ENCODE measurements around the gene VPS26A. TPM values are rescaled to one million over a fixed set of nuclear protein-coding genes. Genes with fewer than 3 reads are reported as not detected.
"Not testable (repeated sequence)": the region's sequence is repeated elsewhere in the genome, so short reads cannot be mapped to it uniquely, and the experiment has no call there.

VPS26A gene
- total and polyA plus RNA-seq, 9 donors, result 20.3 to 51.2 (median 40.1) TPM

DNA sequence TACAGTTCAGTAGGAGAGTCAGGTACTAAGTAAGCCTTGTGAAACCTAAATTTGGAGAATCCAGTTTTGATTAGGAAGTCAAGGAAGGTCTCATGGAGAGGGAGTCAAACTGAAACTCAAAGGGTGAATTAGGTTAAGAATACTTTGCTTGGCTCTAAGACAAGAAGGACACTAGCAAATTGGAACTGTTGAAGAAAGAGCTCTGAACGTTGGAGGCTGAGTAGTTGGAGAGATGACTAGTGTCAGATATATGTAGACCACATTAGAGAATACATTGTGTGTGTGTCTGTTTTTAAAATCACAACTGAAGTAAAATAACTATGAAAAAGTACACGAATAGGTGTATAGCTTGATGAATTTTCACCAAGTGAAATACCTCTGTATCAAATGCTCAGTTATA lies 6.3 kb downstream of the VPS26A start:
- Histone ChIP-seq H3K4me3 (ENCODE audit: low read length) (no peak overlapping the region), H3K36me3 (ENCODE audit: control insufficient read depth, insufficient read depth, low read length) (peaks cover 4% of the 10 kb centered on the region), H3K27me3 (ENCODE audit: control insufficient read depth, insufficient read depth, low read length) (no peaks in the 10 kb centered on the region), H3K9me3 (replicated peaks; ENCODE audit: control insufficient read depth, low read depth, low read length) (no peaks in the 10 kb centered on the region), H3K4me1 (ENCODE audit: control insufficient read depth, insufficient read depth, low read length) (peaks cover under 1% of the 10 kb centered on the region), H3K27ac (ENCODE audit: low read length) (no peak overlapping the region)
- DNase-seq, result no peak
- no CpG with 5 or more reads among the region's 2 CpGs for WGBS (ENCODE audit: insufficient coverage)

DNA sequence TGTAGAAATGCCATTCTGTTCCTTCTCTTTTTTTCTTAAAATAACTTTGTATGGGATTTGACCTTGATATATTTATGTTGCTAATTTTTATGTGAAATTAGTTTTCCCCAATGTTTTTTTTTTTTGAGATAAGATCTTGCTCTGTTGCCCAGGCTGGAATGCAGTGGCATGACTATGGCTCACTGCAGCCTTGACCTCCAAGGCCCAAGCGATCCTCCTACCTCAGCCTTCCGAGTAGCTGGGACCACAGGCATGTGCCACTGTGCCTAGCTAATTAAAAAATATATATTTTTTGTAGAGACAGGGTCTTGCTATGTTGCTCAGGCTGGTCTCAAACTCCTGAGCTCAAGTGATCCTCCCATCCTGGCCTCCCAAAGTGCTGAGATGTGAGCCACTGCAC lies 16.0 kb downstream of the VPS26A start:
- Histone ChIP-seq H3K36me3 (ENCODE audit: control insufficient read depth, insufficient read depth, low read length) (peaks cover 3% of the 10 kb centered on the region), H3K27me3 (ENCODE audit: control insufficient read depth, insufficient read depth, low read length) (no peaks in the 10 kb centered on the region), H3K9me3 (replicated peaks; ENCODE audit: control insufficient read depth, low read depth, low read length) (no peaks in the 10 kb centered on the region), H3K4me1 (ENCODE audit: control insufficient read depth, insufficient read depth, low read length) (no peaks in the 10 kb centered on the region), H3K4me3 (ENCODE audit: low read length) (no peak overlapping the region), H3K27ac (ENCODE audit: low read length) (no peak overlapping the region)
- no CpG with 5 or more reads among the region's 2 CpGs for WGBS (ENCODE audit: insufficient coverage)
- no peak for DNase-seq

DNA sequence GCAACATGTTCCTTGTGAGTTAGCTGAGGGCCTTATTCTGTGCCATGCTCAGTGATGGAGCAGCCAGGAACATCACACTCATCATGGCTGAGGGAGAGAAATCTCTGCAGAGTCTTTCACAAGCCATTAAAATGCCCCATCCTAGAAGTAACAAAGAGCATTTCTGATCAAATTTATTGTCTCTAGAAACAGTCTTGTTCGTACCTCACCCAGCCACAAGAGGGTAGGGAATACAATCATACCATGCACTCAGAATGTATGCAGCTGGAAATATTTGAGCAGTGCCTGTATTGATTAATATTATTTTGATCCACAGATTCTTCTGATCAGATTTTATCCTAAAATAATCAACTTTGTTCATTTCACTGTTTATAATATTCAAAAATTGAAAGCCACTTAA lies 17.3 kb downstream of the VPS26A start:
- H3K9me3 ChIP-seq (replicated peaks; ENCODE audit: control insufficient read depth, low read depth, low read length), result no peaks in the 10 kb centered on the region
- H3K27ac ChIP-seq (ENCODE audit: low read length), result no peak overlapping the region
- DNase-seq, result no peak
- no peaks in the 10 kb centered on the region for H3K27me3 ChIP-seq (ENCODE audit: control insufficient read depth, insufficient read depth, low read length)
- no peaks in the 10 kb centered on the region for H3K4me1 ChIP-seq (ENCODE audit: control insufficient read depth, insufficient read depth, low read length)
- peaks cover 3% of the 10 kb centered on the region for H3K36me3 ChIP-seq (ENCODE audit: control insufficient read depth, insufficient read depth, low read length)
- H3K4me3 ChIP-seq (ENCODE audit: low read length), result no peak overlapping the region
- WGBS (ENCODE audit: insufficient coverage), result no CpG with 5 or more reads among the region's 1 CpG

DNA sequence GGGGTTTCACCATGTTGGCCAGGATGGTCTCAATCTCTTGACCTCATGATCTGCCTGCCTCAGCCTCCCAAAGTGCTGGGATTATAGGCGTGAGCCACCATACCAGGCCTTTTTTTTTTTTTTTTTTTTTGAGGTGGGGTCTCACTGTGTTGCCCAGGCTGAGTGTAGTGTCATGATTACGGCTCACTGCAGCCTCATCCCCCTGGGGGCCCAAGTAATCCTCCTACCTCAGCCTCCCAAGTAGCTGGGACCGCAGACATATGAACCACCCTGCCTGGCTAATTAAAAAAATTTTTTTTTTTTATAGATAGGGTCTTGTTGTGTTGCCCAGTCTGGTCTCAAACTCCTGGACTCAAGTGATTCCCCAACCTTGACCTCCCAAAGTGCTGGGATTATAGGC lies 18.1 kb downstream of the VPS26A start:
- WGBS (ENCODE audit: insufficient coverage), result no CpG with 5 or more reads among the region's 3 CpGs
- H3K4me1 ChIP-seq (ENCODE audit: control insufficient read depth, insufficient read depth, low read length), result not testable (repeated sequence)

DNA sequence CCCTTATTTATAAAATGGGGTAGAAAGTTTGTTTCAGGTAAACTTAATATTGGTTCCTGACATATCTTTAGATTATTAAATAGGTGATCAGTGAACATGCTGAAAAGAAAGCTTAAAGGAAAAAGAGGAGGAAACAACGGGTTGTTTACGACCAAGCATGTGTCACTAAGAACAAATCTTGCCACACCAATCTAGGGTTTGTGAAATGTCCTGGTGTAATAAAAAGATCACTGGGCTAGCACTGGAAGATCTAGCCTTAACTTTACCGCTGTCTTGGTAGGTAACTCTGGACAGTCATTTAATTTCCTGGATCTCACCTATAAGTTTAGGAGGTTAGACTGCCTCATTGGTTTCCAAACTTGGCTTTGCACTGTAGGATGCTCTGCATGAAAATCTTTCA lies 19.0 kb downstream of the VPS26A start:
- no CpG with 5 or more reads among the region's 3 CpGs for WGBS (ENCODE audit: insufficient coverage)

More for the DNA sequence above, 18.1 kb downstream of the VPS26A start:
- H3K9me3 ChIP-seq (replicated peaks; ENCODE audit: control insufficient read depth, low read depth, low read length); DNase-seq; H3K27me3 ChIP-seq (ENCODE audit: control insufficient read depth, insufficient read depth, low read length); H3K4me3 ChIP-seq (ENCODE audit: low read length); H3K27ac ChIP-seq (ENCODE audit: low read length); H3K36me3 ChIP-seq (ENCODE audit: control insufficient read depth, insufficient read depth, low read length): not testable (repeated sequence)

DNA sequence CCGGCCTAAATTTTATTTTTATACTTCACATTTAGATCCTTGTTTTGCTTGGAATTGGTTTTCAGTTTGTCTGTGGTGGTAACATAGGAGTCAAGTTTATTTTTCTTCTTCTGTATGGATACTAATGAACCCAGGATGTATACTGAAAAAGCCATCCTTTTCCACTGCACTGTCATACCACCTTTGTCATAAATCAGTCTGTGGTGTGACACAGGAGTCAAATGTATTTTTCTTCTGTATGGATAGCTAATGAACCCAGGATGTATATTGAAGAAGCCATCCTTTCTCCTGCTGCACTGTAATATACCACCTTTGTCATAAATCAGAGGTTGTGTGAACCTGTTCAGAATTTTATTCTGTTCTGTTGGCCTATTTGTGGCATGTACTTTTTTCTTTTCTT lies 21.4 kb downstream of the VPS26A start:
- WGBS (ENCODE audit: insufficient coverage), result no CpG with 5 or more reads among the region's 1 CpG
- H3K4me3 ChIP-seq (ENCODE audit: low read length), result no peak overlapping the region
- H3K27me3 ChIP-seq (ENCODE audit: control insufficient read depth, insufficient read depth, low read length), result no peaks in the 10 kb centered on the region
- no peaks in the 10 kb centered on the region for H3K4me1 ChIP-seq (ENCODE audit: control insufficient read depth, insufficient read depth, low read length)
- H3K9me3 ChIP-seq (replicated peaks; ENCODE audit: control insufficient read depth, low read depth, low read length), result no peaks in the 10 kb centered on the region
- DNase-seq, result no peak
- H3K36me3 ChIP-seq (ENCODE audit: control insufficient read depth, insufficient read depth, low read length), result no peaks in the 10 kb centered on the region
- H3K27ac ChIP-seq (ENCODE audit: low read length), result no peak overlapping the region

More for the DNA sequence above, 19.0 kb downstream of the VPS26A start:
- no peak for DNase-seq
- Histone ChIP-seq H3K36me3 (ENCODE audit: control insufficient read depth, insufficient read depth, low read length) (no peaks in the 10 kb centered on the region), H3K27me3 (ENCODE audit: control insufficient read depth, insufficient read depth, low read length) (no peaks in the 10 kb centered on the region), H3K9me3 (replicated peaks; ENCODE audit: control insufficient read depth, low read depth, low read length) (no peaks in the 10 kb centered on the region), H3K4me1 (ENCODE audit: control insufficient read depth, insufficient read depth, low read length) (no peaks in the 10 kb centered on the region), H3K27ac (ENCODE audit: low read length) (no peak overlapping the region), H3K4me3 (ENCODE audit: low read length) (no peak overlapping the region)

DNA sequence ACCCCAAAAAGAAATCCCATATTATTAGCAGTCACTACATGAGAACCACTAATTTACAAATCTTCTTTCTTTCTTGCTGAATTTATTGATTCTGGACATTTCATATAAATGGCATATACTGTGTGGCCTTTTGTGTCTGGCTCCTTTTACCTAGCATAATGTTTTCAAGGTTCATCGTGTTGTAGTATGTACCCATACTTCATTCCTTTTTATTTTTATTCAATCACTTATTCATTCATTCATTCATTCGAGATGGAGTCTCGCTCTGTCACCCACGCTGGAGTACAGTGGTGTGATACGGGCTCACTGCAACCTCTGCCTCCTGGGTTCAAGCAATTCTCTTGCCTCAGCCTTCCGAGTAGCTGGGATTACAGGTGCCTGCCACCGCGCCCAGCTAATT lies 21.9 kb downstream of the VPS26A start:
- 95% methylated on average over 8 of the region's 8 CpGs for WGBS (ENCODE audit: insufficient coverage)
- no peak overlapping the region for H3K4me3 ChIP-seq (ENCODE audit: low read length)
- no peaks in the 10 kb centered on the region for H3K9me3 ChIP-seq (replicated peaks; ENCODE audit: control insufficient read depth, low read depth, low read length)
- DNase-seq, result no peak
- no peaks in the 10 kb centered on the region for H3K36me3 ChIP-seq (ENCODE audit: control insufficient read depth, insufficient read depth, low read length)
- no peaks in the 10 kb centered on the region for H3K4me1 ChIP-seq (ENCODE audit: control insufficient read depth, insufficient read depth, low read length)
- H3K27me3 ChIP-seq (ENCODE audit: control insufficient read depth, insufficient read depth, low read length), result no peaks in the 10 kb centered on the region
- H3K27ac ChIP-seq (ENCODE audit: low read length), result no peak overlapping the region

DNA sequence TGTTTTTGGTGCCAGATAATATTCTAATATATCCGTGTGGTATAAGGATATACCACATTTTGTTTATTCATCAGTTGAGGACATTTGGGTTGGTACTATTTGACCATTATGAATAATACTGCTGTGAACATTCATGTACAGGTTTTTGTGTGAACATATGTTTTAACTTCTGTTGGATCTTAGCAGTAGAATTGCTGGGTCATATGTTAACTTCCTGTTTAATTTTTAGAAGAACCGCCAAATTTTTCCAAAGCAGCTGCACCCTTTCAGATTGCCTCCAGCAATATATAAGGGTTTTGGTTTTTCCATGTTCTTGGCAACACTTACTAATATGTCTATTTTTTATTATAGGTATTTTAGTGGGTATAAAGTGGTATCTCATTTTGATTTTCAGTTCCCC lies 22.8 kb downstream of the VPS26A start:
- Histone ChIP-seq H3K4me3 (ENCODE audit: low read length) (no peak overlapping the region), H3K4me1 (ENCODE audit: control insufficient read depth, insufficient read depth, low read length) (no peaks in the 10 kb centered on the region), H3K36me3 (ENCODE audit: control insufficient read depth, insufficient read depth, low read length) (no peaks in the 10 kb centered on the region), H3K27me3 (ENCODE audit: control insufficient read depth, insufficient read depth, low read length) (no peaks in the 10 kb centered on the region), H3K9me3 (replicated peaks; ENCODE audit: control insufficient read depth, low read depth, low read length) (no peaks in the 10 kb centered on the region), H3K27ac (ENCODE audit: low read length) (no peak overlapping the region)
- no CpG with 5 or more reads among the region's 2 CpGs for WGBS (ENCODE audit: insufficient coverage)
- DNase-seq, result peak; percentile 15

DNA sequence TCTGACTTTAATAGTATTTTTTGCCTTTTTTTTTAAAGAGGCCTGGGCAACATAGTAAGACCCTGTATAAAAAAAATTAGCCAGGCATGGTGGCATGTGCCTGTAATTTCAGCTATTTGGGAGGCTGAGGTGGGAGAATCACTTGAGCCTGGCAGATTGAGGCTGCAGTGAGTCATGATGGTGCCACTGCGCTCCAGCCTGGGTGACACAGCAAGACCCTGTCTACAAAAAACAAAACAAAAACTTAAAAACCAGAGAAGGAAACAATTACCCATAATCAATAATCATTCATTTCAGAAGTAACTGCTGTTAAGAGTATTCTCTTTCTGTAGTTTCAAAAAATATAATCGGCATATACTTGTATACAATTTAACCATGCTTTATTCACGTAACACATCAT lies 28.0 kb downstream of the VPS26A start:
- WGBS (ENCODE audit: insufficient coverage), result no CpG with 5 or more reads among the region's 3 CpGs
- no peaks in the 10 kb centered on the region for H3K9me3 ChIP-seq (replicated peaks; ENCODE audit: control insufficient read depth, low read depth, low read length)
- H3K27ac ChIP-seq (ENCODE audit: low read length), result no peak overlapping the region
- no peaks in the 10 kb centered on the region for H3K27me3 ChIP-seq (ENCODE audit: control insufficient read depth, insufficient read depth, low read length)
- no peaks in the 10 kb centered on the region for H3K36me3 ChIP-seq (ENCODE audit: control insufficient read depth, insufficient read depth, low read length)
- H3K4me3 ChIP-seq (ENCODE audit: low read length), result no peak overlapping the region
- no peaks in the 10 kb centered on the region for H3K4me1 ChIP-seq (ENCODE audit: control insufficient read depth, insufficient read depth, low read length)
- no peak for DNase-seq

DNA sequence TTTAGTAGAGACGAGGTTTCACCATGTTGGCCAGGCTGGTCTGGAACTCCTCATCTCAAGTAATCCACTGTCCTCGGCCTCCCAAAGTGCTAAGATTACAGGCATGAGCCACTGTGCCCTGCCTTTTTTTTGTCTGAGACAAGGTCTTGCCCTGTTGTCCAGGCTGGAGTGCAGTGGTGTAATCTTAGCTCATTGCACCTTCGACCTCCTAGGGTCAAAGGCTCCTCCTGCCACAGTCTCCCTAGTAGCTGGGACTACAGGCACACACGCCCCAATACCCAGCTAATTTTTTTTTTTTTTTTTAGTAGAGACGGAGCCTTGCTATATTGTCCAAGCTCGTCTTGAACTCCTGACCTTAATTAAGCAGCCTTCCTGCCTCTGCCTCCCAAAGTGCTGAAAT lies 29.2 kb downstream of the VPS26A start:
- H3K27ac ChIP-seq (ENCODE audit: low read length), result no peak overlapping the region
- 81% methylated on average over 4 of the region's 6 CpGs for WGBS (ENCODE audit: insufficient coverage)
- H3K36me3 ChIP-seq (ENCODE audit: control insufficient read depth, insufficient read depth, low read length), result no peaks in the 10 kb centered on the region
- no peak for DNase-seq
- H3K4me1 ChIP-seq (ENCODE audit: control insufficient read depth, insufficient read depth, low read length), result no peaks in the 10 kb centered on the region
- no peak overlapping the region for H3K4me3 ChIP-seq (ENCODE audit: low read length)
- no peaks in the 10 kb centered on the region for H3K27me3 ChIP-seq (ENCODE audit: control insufficient read depth, insufficient read depth, low read length)
- no peaks in the 10 kb centered on the region for H3K9me3 ChIP-seq (replicated peaks; ENCODE audit: control insufficient read depth, low read depth, low read length)

DNA sequence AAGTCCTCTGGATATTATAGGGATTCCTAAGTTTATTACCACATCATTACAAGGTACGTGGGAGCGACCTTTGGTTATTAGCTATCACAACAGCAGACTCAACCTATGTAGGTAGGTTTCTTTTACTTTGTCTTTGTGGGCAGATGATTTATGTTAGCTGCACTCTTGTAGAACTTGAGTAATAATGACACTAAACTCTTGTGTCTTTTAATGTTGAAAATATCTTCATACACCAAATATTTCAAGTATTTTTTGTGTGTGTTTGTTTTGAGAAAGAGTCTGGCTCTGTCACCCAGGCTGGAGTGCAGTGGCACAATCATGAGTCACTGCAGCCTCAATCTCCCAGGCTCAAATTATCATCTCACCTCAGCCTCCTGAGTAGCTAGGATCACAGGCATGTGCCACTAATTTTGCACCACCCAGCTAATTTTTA lies 36.8 kb downstream of the VPS26A start:
- WGBS (ENCODE audit: insufficient coverage), result no CpG with 5 or more reads among the region's 2 CpGs
- DNase-seq, result no peak
- Histone ChIP-seq H3K36me3 (ENCODE audit: control insufficient read depth, insufficient read depth, low read length) (peaks cover 13% of the 10 kb centered on the region), H3K4me1 (ENCODE audit: control insufficient read depth, insufficient read depth, low read length) (no peaks in the 10 kb centered on the region), H3K9me3 (replicated peaks; ENCODE audit: control insufficient read depth, low read depth, low read length) (no peaks in the 10 kb centered on the region), H3K27ac (ENCODE audit: low read length) (no peak overlapping the region), H3K4me3 (ENCODE audit: low read length) (no peak overlapping the region), H3K27me3 (ENCODE audit: control insufficient read depth, insufficient read depth, low read length) (no peaks in the 10 kb centered on the region)

All from muscle of leg (tissue), 11 donors.